NB4 (cell line): Measurements from ENCODE around the gene MTM1.

Source experiments
- POLR2A ChIP-seq: IDR thresholded peaks from 2 replicates; pipeline ENCODE4 v1.6.1; 2011; ENCODE audit warnings: mild to moderate bottlenecking; ENCODE audit not compliant: insufficient read length; ENCODE audit errors: extremely low read depth
- TF ChIP-seq, protein P1 (sequence below): IDR thresholded peaks from one replicate; pipeline ENCODE4 v1.5.1; 2012; ENCODE audit warnings: low read depth, low read length
- TF ChIP-seq, protein P2 (sequence below): IDR thresholded peaks from 2 replicates; pipeline ENCODE4 v1.6.1; 2011; ENCODE audit warnings: low read depth, low read length

DNA sequence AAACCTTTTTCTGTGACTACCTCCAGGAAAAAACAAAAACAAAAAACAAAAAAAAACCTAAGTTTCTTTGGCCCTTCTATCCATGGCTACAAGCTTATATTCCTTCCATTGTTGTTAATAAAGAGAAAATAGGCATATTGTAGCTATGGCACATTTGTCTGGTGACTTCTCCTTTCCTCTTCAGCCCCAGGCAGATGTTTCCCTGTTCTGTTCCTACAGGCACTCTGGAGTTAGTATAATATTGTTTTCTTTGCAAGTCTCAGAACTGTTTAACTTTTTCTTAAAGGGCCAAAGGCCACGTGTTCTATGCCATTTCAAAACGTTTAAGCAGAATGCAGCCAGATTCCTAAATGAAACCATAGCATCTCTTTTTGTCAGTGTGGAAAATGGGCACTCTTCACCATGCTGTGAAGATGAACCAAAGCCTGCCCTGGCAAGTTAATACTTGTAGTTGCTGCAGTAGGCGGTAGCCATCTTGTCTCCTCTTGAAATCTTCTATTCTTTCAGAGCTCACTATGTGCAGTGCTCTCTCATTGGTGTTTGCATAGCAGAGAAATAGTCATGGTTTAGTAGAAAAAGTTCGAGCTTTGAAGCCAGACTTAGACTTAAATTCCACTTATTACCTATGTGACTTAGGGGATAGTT, 80.0 kb downstream of the MTM1 start:
- TF ChIP-seq, protein P1, sequence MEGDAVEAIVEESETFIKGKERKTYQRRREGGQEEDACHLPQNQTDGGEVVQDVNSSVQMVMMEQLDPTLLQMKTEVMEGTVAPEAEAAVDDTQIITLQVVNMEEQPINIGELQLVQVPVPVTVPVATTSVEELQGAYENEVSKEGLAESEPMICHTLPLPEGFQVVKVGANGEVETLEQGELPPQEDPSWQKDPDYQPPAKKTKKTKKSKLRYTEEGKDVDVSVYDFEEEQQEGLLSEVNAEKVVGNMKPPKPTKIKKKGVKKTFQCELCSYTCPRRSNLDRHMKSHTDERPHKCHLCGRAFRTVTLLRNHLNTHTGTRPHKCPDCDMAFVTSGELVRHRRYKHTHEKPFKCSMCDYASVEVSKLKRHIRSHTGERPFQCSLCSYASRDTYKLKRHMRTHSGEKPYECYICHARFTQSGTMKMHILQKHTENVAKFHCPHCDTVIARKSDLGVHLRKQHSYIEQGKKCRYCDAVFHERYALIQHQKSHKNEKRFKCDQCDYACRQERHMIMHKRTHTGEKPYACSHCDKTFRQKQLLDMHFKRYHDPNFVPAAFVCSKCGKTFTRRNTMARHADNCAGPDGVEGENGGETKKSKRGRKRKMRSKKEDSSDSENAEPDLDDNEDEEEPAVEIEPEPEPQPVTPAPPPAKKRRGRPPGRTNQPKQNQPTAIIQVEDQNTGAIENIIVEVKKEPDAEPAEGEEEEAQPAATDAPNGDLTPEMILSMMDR, result no peak
- no peak for TF ChIP-seq POLR2A
- TF ChIP-seq, protein P2, sequence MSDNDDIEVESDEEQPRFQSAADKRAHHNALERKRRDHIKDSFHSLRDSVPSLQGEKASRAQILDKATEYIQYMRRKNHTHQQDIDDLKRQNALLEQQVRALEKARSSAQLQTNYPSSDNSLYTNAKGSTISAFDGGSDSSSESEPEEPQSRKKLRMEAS, result no peak
